HEK293T (cell line): ENCODE measurements around the gene NGB.

ENCODE experiments used
- CTCF ChIA-PET: fragments of 350-600 bp; formaldehyde crosslinking; extraction: SDS; loops from one replicate; lab custom pipeline; 2021; ENCODE audit warnings: antibody characterized with exemption, inconsistent platforms; lab: Yijun Ruan, JAX
- POLR2A ChIA-PET: fragments of 350-600 bp; formaldehyde crosslinking; extraction: SDS; loops from one replicate; lab custom pipeline; 2020; ENCODE audit warnings: antibody characterized with exemption, inconsistent platforms; lab: Yijun Ruan, JAX
- DNase-seq: peaks from one replicate; pipeline ENCODE4 v3.0.0; 2012; ENCODE audit warnings: mixed read lengths; ENCODE audit errors: extremely low spot score
- ARNT ChIP-seq: fragments of 450-650 bp; IDR thresholded peaks from 2 replicates; pipeline ENCODE4 v1.6.1; 2017; ENCODE audit warnings: mild to moderate bottlenecking
- BHLHE40 ChIP-seq: fragments of 450-650 bp; IDR thresholded peaks from 2 replicates; pipeline ENCODE4 v1.6.1; 2016; ENCODE audit warnings: mild to moderate bottlenecking, moderate library complexity, borderline replicate concordance
- CTBP1 ChIP-seq: fragments of 450-650 bp; IDR thresholded peaks from 2 replicates; pipeline ENCODE4 v1.6.1; 2016; ENCODE audit warnings: borderline replicate concordance
- ELF4 ChIP-seq: fragments of 450-650 bp; IDR thresholded peaks from 2 replicates; pipeline ENCODE4 v1.6.1; 2017; ENCODE audit warnings: antibody characterized with exemption
- FOXA1 ChIP-seq: fragments of 450-650 bp; IDR thresholded peaks from 2 replicates; pipeline ENCODE4 v1.6.1; 2016; ENCODE audit warnings: mild to moderate bottlenecking
- FOXK2 ChIP-seq: fragments of 450-650 bp; IDR thresholded peaks from 2 replicates; pipeline ENCODE4 v1.6.1; 2016; ENCODE audit warnings: mild to moderate bottlenecking
- FOXM1 ChIP-seq: fragments of 450-650 bp; IDR thresholded peaks from 2 replicates; pipeline ENCODE4 v1.6.1; 2017; ENCODE audit warnings: mild to moderate bottlenecking, borderline replicate concordance
- HDGF ChIP-seq: fragments of 450-650 bp; IDR thresholded peaks from 2 replicates; pipeline ENCODE4 v1.6.1; 2017; ENCODE audit warnings: antibody characterized with exemption, borderline replicate concordance
- L3MBTL2 ChIP-seq: fragments of 450-650 bp; conservative IDR thresholded peaks from 2 replicates; pipeline ENCODE4 v1.6.1; 2016; ENCODE audit warnings: mild to moderate bottlenecking
- LEF1 ChIP-seq: fragments of 450-650 bp; IDR thresholded peaks from 2 replicates; pipeline ENCODE4 v1.6.1; 2017; ENCODE audit warnings: mild to moderate bottlenecking, borderline replicate concordance
- NFRKB ChIP-seq: fragments of 450-650 bp; IDR thresholded peaks from 2 replicates; pipeline ENCODE4 v1.6.1; 2016; ENCODE audit warnings: mild to moderate bottlenecking, moderate library complexity
- PKNOX1 ChIP-seq: fragments of 450-650 bp; IDR thresholded peaks from 2 replicates; pipeline ENCODE4 v1.6.1; 2016
- SP1 ChIP-seq: fragments of 450-650 bp; IDR thresholded peaks from 2 replicates; pipeline ENCODE4 v1.6.1; 2017
- SUZ12 ChIP-seq: fragments of 450-650 bp; IDR thresholded peaks from 2 replicates; pipeline ENCODE4 v1.6.1; 2016; ENCODE audit warnings: mild to moderate bottlenecking
- TARDBP ChIP-seq: fragments of 450-650 bp; IDR thresholded peaks from 2 replicates; pipeline ENCODE4 v1.6.1; 2016
- ZNF384 ChIP-seq: fragments of 450-650 bp; IDR thresholded peaks from 2 replicates; pipeline ENCODE4 v1.6.1; 2016

Gene NGB

DNA sequence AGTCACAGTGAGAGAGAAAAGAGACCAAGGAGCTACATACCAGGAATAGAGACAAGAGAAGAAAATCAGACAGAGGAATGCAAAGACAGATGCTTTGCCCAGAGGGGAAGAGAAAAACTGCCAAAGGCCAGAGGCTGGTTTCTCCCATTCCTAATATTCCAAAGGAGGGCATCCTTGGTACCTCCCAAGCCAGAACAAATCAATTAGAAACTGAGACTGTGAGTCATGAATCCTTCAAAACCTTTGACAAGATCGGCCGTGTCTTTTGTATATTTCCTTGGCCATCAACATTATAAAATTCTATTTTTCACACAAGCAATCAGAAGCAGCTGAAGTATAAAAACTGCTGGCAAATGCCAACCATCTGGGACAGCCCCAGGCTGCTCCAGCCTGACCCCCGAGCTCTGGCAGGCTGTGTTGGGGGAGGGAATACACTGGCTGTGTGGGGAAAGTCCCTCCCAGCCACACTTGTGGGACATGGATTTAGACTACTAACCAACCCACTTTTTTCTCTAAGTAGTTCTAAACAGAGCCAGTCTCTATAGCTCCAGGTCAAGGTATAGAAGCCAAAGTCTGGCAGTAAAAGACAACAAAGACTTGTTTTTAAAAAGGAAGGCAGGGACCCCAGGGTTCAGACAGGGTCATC is 36.0 kb upstream of the NGB start:
- ChIA-PET CTCF (interaction anchor here (0.6 to 2.1 kb wide), 3 partner anchors 9 to 143 kb away, joined by 3 to 21 read pairs (median 3); partner anchors contain the start of genes GSTZ1 and POMT2), POLR2A (interaction anchor here (1.6 to 2.2 kb wide), 2 partner anchors 9 to 14 kb away, joined by 5 to 12 read pairs; partner anchors contain the start of genes GSTZ1 and POMT2)
- DNase-seq: no peak
- TF ChIP-seq ZNF384: no peak
- no peak for TF ChIP-seq PKNOX1
- TF ChIP-seq ARNT: no peak
- no peak for TF ChIP-seq SP1
- TF ChIP-seq HDGF: no peak
- TF ChIP-seq TARDBP: no peak
- TF ChIP-seq SUZ12: no peak
- no peak for TF ChIP-seq FOXK2
- no peak for TF ChIP-seq BHLHE40
- no peak for TF ChIP-seq LEF1
- TF ChIP-seq CTBP1: no peak
- no peak for TF ChIP-seq L3MBTL2
- no peak for TF ChIP-seq FOXA1
- TF ChIP-seq NFRKB: no peak
- TF ChIP-seq ELF4: no peak
- no peak for TF ChIP-seq FOXM1

- ChIA-PET POLR2A (interaction anchor here (1.6 to 2.2 kb wide), 2 partner anchors 9 to 15 kb away, joined by 5 to 12 read pairs; partner anchors contain the start of genes GSTZ1 and POMT2), CTCF (interaction anchor here (0.6 to 2.1 kb wide), 3 partner anchors 9 to 206 kb away, joined by 3 to 21 read pairs (median 7); partner anchors contain the start of genes GSTZ1 and POMT2)
- DNase-seq: no peak
These were observed 35.4 kb upstream of the NGB start for GRCh38 chr14:77306416-77306815.

DNA sequence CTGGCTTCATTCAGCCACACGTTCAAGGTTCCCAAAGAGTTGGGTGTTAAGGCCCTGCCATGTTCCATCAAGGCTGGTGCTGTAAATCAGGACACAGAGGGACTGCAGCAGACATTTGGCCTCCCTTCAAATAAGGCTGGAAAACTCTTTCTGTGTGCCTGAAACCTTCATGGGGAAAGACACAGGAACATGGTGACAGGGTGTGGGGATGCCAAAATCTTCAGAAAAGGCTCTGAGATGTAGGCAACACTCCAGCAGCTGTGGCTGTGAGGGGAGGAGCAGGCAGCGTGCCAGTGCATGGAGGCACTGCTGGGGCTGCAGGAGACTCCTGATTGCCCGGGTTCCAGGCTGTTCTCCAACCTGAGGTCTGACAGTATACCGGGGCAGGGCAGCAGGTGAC is 34.7 kb upstream of the NGB start:
- ChIA-PET CTCF (interaction anchor here (0.8 to 6.3 kb wide), 2 partner anchors 9 to 153 kb away, joined by 4 to 134 read pairs; no protein-coding TSS in a partner anchor), POLR2A (interaction anchor here (5.2 kb wide), 1 partner anchor 15 kb away, joined by 56 read pairs; the partner anchor contains the start of genes GSTZ1 and POMT2)
- DNase-seq: no peak
- TF ChIP-seq SP1 (no peak), TARDBP (no peak), FOXK2 (no peak), LEF1 (no peak), ELF4 (no peak), BHLHE40 (no peak), ARNT (no peak), PKNOX1 (no peak)

More at GRCh38 chr14:77306416-77306815, 35.4 kb upstream of the NGB start:
- TF ChIP-seq FOXK2: no peak
- no peak for TF ChIP-seq BHLHE40
- TF ChIP-seq SP1: no peak
- no peak for TF ChIP-seq CTBP1
- TF ChIP-seq SUZ12: no peak

- ChIA-PET CTCF (interaction anchor here (0.7 to 6.3 kb wide), 5 partner anchors 11 to 247 kb away, joined by 3 to 134 read pairs (median 4); no protein-coding TSS in a partner anchor), POLR2A (interaction anchor here (0.7 to 5.2 kb wide), 7 partner anchors 12 to 602 kb away, joined by 3 to 56 read pairs (median 3); partner anchors contain the start of genes GSTZ1, POMT2, SAMD15 and TMED8)
- DNase-seq: no peak
- TF ChIP-seq SP1 (no peak), PKNOX1 (no peak), CTBP1 (no peak), LEF1 (no peak), BHLHE40 (no peak), FOXK2 (no peak), L3MBTL2 (no peak), ZNF384 (no peak), ARNT (no peak), NFRKB (no peak), HDGF (no peak), SUZ12 (no peak), TARDBP (no peak), FOXM1 (no peak), FOXA1 (no peak), ELF4 (no peak)
These were observed 32.6 kb upstream of the NGB start for GRCh38 chr14:77303417-77304156.

- no peak for TF ChIP-seq FOXK2
- TF ChIP-seq ELF4: no peak
- no peak for TF ChIP-seq ZNF384
- TF ChIP-seq PKNOX1: no peak
- ChIA-PET CTCF (interaction anchor here (2.3 to 6.3 kb wide), 2 partner anchors 11 to 151 kb away, joined by 11 to 134 read pairs; no protein-coding TSS in a partner anchor), POLR2A (interaction anchor here (1.0 to 5.2 kb wide), 3 partner anchors 10 to 74 kb away, joined by 3 to 56 read pairs (median 3); partner anchors contain the start of genes GSTZ1, POMT2, SAMD15 and TMED8)
- DNase-seq: no peak
These were observed 31.9 kb upstream of the NGB start for GRCh38 chr14:77302926-77303325.
